ENCODE measurements around the gene PHTF1.

DNA sequence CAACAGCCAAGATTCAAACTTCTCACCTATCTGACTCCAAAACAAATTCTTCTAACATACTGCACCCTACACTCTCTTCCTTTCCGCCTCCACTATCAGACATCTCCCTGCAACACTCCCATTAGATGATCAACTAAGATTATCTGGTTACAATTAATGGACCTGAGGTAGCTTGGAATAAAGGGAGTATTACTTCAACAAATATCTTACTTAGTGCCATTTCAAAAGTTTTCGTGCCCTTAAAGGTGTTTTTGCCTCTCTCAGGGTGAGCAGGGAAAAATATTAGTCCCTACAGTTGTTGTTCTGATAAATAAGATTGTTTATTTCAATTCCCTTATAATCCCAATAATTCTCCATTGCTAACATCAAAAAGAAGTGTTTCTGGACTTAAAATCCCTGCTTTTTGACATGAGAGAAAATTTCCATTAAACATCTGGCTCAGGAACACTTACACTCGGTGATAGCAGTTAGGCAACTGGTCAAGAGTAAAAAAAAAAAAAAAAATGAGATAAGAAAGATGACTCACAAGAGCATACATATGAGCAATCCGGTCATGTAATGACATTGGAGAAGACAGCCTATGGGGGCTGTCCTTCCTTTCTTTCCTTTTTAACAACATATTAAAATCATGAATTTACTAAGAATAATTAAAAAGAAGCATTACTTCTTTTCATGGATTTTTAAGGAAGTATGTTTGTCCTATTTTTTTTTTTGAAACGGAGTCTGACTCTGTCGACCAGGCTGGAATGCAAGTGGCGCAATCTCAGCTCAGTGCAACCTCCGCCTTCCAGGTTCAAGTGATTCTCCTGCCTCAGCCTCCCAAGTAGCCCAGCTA is 45.4 kb upstream of the PHTF1 start:
- TF ChIP-seq CBX5 (IDR thresholded peaks at IDR 0.05; ENCODE audit: low read depth) (no peak), EP300 (IDR thresholded peaks at IDR 0.05; ENCODE audit: borderline replicate concordance in 1 of 2, control insufficient read depth in 1 of 2, low read depth in 2 of 2, low read length in 2 of 2) (no peak), NFXL1 (IDR thresholded peaks at IDR 0.05; ENCODE audit: borderline replicate concordance) (no peak)
- TF ChIP-seq, protein P1, sequence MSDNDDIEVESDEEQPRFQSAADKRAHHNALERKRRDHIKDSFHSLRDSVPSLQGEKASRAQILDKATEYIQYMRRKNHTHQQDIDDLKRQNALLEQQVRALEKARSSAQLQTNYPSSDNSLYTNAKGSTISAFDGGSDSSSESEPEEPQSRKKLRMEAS (IDR thresholded peaks at IDR 0.05; ENCODE audit: low read depth, low read length) = no peak
